Measurements from ENCODE around the gene DHRS12.

Gene DHRS12

GRCh38 chr13:51761643-51762350 lies 42.2 kb downstream of the DHRS12 start:
- DNase-seq (ENCODE audit: low read depth in 2 of 2) = no peak

- DNase-seq (ENCODE audit: low read depth in 2 of 2) = no peak
Observed at GRCh38 chr13:51760592-51760991, 43.4 kb downstream of the DHRS12 start.

- DNase-seq (ENCODE audit: low read depth in 2 of 2) = no peak
Observed at GRCh38 chr13:51759240-51759639, 44.7 kb downstream of the DHRS12 start.

- DNase-seq (ENCODE audit: low read depth in 2 of 2) = no peak
Observed at GRCh38 chr13:51758691-51759090, 45.3 kb downstream of the DHRS12 start.

GRCh38 chr13:51756651-51757050 lies 47.3 kb downstream of the DHRS12 start:
- no peak for DNase-seq (ENCODE audit: low read depth in 2 of 2)

- DNase-seq (ENCODE audit: low read depth in 2 of 2) = no peak
Observed at GRCh38 chr13:51747438-51748434, 56.2 kb downstream of the DHRS12 start.

GRCh38 chr13:51746802-51747201 lies 57.2 kb downstream of the DHRS12 start:
- no peak for DNase-seq (ENCODE audit: low read depth in 2 of 2)

GRCh38 chr13:51745243-51745642 lies 58.7 kb downstream of the DHRS12 start:
- no peak for DNase-seq (ENCODE audit: low read depth in 2 of 2)

GRCh38 chr13:51742611-51743010 lies 61.4 kb downstream of the DHRS12 start:
- no peak for DNase-seq (ENCODE audit: low read depth in 2 of 2)

GRCh38 chr13:51742031-51742430 lies 61.9 kb downstream of the DHRS12 start:
- DNase-seq (ENCODE audit: low read depth in 2 of 2) = no peak

- no peak for DNase-seq (ENCODE audit: low read depth in 2 of 2)
Observed at GRCh38 chr13:51740698-51741097, 63.3 kb downstream of the DHRS12 start.

- no peak for DNase-seq (ENCODE audit: low read depth in 2 of 2)
Observed at GRCh38 chr13:51739027-51739764, 64.8 kb downstream of the DHRS12 start.

- no peak for DNase-seq (ENCODE audit: low read depth in 2 of 2)
Observed at GRCh38 chr13:51738226-51738905, 65.6 kb downstream of the DHRS12 start.

- DNase-seq (ENCODE audit: low read depth in 2 of 2) = no peak
Observed at GRCh38 chr13:51737609-51738008, 66.4 kb downstream of the DHRS12 start.

- DNase-seq (ENCODE audit: low read depth in 2 of 2) = no peak
Observed at GRCh38 chr13:51734786-51735185, 69.2 kb downstream of the DHRS12 start.

GRCh38 chr13:51733374-51734298 lies 70.3 kb downstream of the DHRS12 start:
- DNase-seq (ENCODE audit: low read depth in 2 of 2) = no peak

GRCh38 chr13:51731759-51732158 lies 72.2 kb downstream of the DHRS12 start:
- DNase-seq (ENCODE audit: low read depth in 2 of 2) = no peak

- no peak for DNase-seq (ENCODE audit: low read depth in 2 of 2)
Observed at GRCh38 chr13:51730927-51731326, 73.0 kb downstream of the DHRS12 start.

GRCh38 chr13:51729866-51730553 lies 74.0 kb downstream of the DHRS12 start:
- DNase-seq (ENCODE audit: low read depth in 2 of 2) = peak; percentile 15 to 22

GRCh38 chr13:51728972-51729371 lies 75.0 kb downstream of the DHRS12 start:
- no peak for DNase-seq (ENCODE audit: low read depth in 2 of 2)
